KMS-11 (cell line): ENCODE results near the gene DCD.
A peak's percentile ranks its signal among the peaks of the same experiment; 100 is the strongest.

Experiments used
- H2AFZ ChIP-seq: fragments of 200-600 bp; sonication (generic); 2 replicates; pipeline ENCODE4 v1.6.1; 2016; ENCODE audit warnings: antibody characterized with exemption, mixed run types, low read depth
- H3K27ac ChIP-seq: fragments of 200-600 bp; sonication (generic); 2 replicates; pipeline ENCODE4 v1.6.1; 2016; ENCODE audit warnings: mild to moderate bottlenecking, mixed run types
- H3K27me3 ChIP-seq: fragments of 200-600 bp; sonication (generic); 2 replicates; pipeline ENCODE4 v1.6.1; 2017; ENCODE audit warnings: mild to moderate bottlenecking, low read depth, mixed run types, moderate library complexity; ENCODE audit not compliant: insufficient read depth
- H3K36me3 ChIP-seq: fragments of 200-600 bp; sonication (generic); 2 replicates; pipeline ENCODE4 v1.6.1; 2017; ENCODE audit warnings: mild to moderate bottlenecking, mixed run types; ENCODE audit not compliant: insufficient read depth
- H3K4me1 ChIP-seq: fragments of 200-600 bp; sonication (generic); 2 replicates; pipeline ENCODE4 v1.6.1; 2016; ENCODE audit warnings: mild to moderate bottlenecking, low read depth, mixed run types; ENCODE audit not compliant: poor library complexity, severe bottlenecking
- H3K4me2 ChIP-seq: fragments of 200-600 bp; sonication (generic); 2 replicates; pipeline ENCODE4 v1.7.0; 2016; ENCODE audit warnings: mild to moderate bottlenecking, mixed run types
- H3K4me3 ChIP-seq: fragments of 200-600 bp; sonication (generic); IDR thresholded peaks from 2 replicates; pipeline ENCODE4 v1.6.1; 2017; ENCODE audit warnings: low read depth, low read length, mixed read lengths; ENCODE audit not compliant: insufficient read depth
- H3K79me2 ChIP-seq: fragments of 200-600 bp; sonication (generic); 2 replicates; pipeline ENCODE4 v1.6.1; 2016; ENCODE audit warnings: low read depth, mixed run types; ENCODE audit not compliant: insufficient read depth
- H3K9ac ChIP-seq: fragments of 200-600 bp; sonication (generic); 2 replicates; pipeline ENCODE4 v1.6.1; 2016; ENCODE audit warnings: mild to moderate bottlenecking, mixed run types
- H4K20me1 ChIP-seq: fragments of 200-600 bp; sonication (generic); 2 replicates; pipeline ENCODE4 v1.6.1; 2016; ENCODE audit warnings: mild to moderate bottlenecking, mixed run types; ENCODE audit not compliant: insufficient read depth
- CTCF ChIP-seq: fragments of 200-600 bp; sonication (generic); conservative IDR thresholded peaks from 2 replicates; pipeline ENCODE4 v1.6.1; 2017; ENCODE audit warnings: low read depth, mild to moderate bottlenecking, antibody characterized with exemption, low read length, moderate library complexity, mixed read lengths

Gene DCD

GRCh38 chr12:54604436-54604835 is 43.7 kb downstream of the DCD start:
- Histone ChIP-seq H4K20me1 (no peaks in the 10 kb centered on the region), H3K27me3 (no peaks in the 10 kb centered on the region), H3K9ac (no peak overlapping the region), H3K36me3 (no peaks in the 10 kb centered on the region), H3K27ac (no peak overlapping the region), H3K4me3 (no peak overlapping the region), H3K4me2 (no peak overlapping the region), H3K79me2 (no peaks in the 10 kb centered on the region), H3K4me1 (no peaks in the 10 kb centered on the region), H2AFZ (no peak overlapping the region)
- no peak for TF ChIP-seq CTCF

GRCh38 chr12:54603872-54604271 is 44.3 kb downstream of the DCD start:
- no peak overlapping the region for H3K27ac ChIP-seq
- H3K4me2 ChIP-seq, result no peak overlapping the region
- peak overlapping the region; percentile 1; the same call in 1 of the 2 replicates for H2AFZ ChIP-seq
- no peak overlapping the region for H3K9ac ChIP-seq
- no peaks in the 10 kb centered on the region for H4K20me1 ChIP-seq
- TF ChIP-seq CTCF, result no peak
- H3K27me3 ChIP-seq, result no peaks in the 10 kb centered on the region
- H3K4me3 ChIP-seq, result no peak overlapping the region
- H3K4me1 ChIP-seq, result no peaks in the 10 kb centered on the region
- no peaks in the 10 kb centered on the region for H3K36me3 ChIP-seq
- H3K79me2 ChIP-seq, result no peaks in the 10 kb centered on the region

- Histone ChIP-seq H3K9ac (no peak overlapping the region), H3K4me1 (no peaks in the 10 kb centered on the region), H3K4me3 (no peak overlapping the region), H3K27me3 (no peaks in the 10 kb centered on the region), H2AFZ (peak overlapping the region; percentile 1; the same call in 1 of the 2 replicates), H3K36me3 (no peaks in the 10 kb centered on the region), H3K4me2 (no peak overlapping the region), H4K20me1 (no peaks in the 10 kb centered on the region), H3K79me2 (no peaks in the 10 kb centered on the region), H3K27ac (no peak overlapping the region)
- TF ChIP-seq CTCF, result peak; percentile 99
These were observed 44.9 kb downstream of the DCD start for GRCh38 chr12:54603173-54603814.

- no peak overlapping the region for H3K4me2 ChIP-seq
- no peaks in the 10 kb centered on the region for H3K4me1 ChIP-seq
- H3K79me2 ChIP-seq, result no peaks in the 10 kb centered on the region
- no peak overlapping the region for H3K9ac ChIP-seq
- H3K27ac ChIP-seq, result no peak overlapping the region
- H3K4me3 ChIP-seq, result no peak overlapping the region
- no peaks in the 10 kb centered on the region for H3K27me3 ChIP-seq
- no peaks in the 10 kb centered on the region for H3K36me3 ChIP-seq
- no peak overlapping the region for H2AFZ ChIP-seq
- H4K20me1 ChIP-seq, result no peaks in the 10 kb centered on the region
- TF ChIP-seq CTCF, result no peak
These were observed 45.5 kb downstream of the DCD start for GRCh38 chr12:54602661-54603060.
